Measurements from ENCODE around the gene ACOXL. TPM values are rescaled to one million over a fixed set of nuclear protein-coding genes. Genes with fewer than 3 reads are reported as not detected.

Gene ACOXL
- total RNA-seq, 2 experiments from 2014 or later, result not detected

DNA sequence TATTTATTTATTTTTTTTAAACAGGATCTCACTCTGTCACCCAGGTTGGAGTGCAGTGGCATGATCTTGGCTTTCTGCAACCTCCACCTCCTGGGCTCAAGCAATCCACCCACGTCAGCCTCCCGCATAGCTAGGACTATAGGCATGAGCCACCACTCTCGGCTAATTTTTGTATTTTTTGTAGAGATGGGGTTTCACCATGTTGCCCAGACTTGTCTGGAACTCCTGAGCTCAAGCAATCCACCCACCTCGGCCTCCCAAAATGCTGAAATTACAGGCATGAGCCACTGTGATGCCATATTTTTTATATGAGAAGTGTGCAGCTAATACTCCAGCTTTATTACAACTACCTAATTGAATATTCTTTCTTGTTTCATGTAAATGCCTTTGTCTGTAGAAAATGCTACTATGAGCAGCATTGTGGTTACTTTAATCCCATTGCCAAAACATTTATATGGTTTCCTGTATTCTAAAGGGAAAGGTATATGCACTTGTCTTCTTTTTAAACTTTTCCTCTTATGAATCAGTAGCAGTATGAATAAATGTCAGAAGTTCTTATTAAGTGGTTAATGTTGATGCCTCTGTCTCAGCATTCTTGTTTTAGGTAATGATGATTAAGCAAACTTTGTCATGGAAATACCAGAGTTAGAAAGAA, 378.9 kb downstream of the ACOXL start:
- Mint-ChIP-seq H3K9me3 (no peaks in the 10 kb centered on the region), H3K4me3 (no peak overlapping the region), H3K27me3 (peaks cover 42% of the 10 kb centered on the region), H3K4me1 (peaks cover 14% of the 10 kb centered on the region), H3K36me3 (no peaks in the 10 kb centered on the region), H3K27ac (peak overlapping the region; percentile 67)
- no peak for DNase-seq

DNA sequence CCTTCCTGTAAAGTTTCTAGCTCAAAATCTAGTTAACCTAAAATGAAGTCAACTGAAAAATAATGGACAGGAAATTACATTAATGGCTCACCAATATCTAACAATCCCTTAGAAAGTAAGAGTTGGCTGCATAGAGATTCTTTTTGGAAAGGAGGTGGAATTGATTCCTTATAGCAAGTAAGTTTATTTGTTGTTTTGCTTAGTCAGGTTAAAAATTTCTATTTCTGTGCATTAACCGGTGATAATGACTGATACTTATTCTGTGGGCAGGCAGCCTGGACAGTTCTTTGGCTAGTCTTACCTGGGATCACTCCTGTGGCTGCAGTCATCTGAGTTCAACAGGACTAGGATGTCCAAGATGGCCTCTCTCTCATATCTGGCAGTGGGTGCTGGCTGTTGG, 381.5 kb downstream of the ACOXL start:
- Mint-ChIP-seq H3K4me1 (peaks cover 38% of the 10 kb centered on the region), H3K9me3 (no peaks in the 10 kb centered on the region), H3K36me3 (no peaks in the 10 kb centered on the region), H3K4me3 (no peak overlapping the region), H3K27me3 (peaks cover 54% of the 10 kb centered on the region), H3K27ac (no peak overlapping the region)
- no peak for DNase-seq

DNA sequence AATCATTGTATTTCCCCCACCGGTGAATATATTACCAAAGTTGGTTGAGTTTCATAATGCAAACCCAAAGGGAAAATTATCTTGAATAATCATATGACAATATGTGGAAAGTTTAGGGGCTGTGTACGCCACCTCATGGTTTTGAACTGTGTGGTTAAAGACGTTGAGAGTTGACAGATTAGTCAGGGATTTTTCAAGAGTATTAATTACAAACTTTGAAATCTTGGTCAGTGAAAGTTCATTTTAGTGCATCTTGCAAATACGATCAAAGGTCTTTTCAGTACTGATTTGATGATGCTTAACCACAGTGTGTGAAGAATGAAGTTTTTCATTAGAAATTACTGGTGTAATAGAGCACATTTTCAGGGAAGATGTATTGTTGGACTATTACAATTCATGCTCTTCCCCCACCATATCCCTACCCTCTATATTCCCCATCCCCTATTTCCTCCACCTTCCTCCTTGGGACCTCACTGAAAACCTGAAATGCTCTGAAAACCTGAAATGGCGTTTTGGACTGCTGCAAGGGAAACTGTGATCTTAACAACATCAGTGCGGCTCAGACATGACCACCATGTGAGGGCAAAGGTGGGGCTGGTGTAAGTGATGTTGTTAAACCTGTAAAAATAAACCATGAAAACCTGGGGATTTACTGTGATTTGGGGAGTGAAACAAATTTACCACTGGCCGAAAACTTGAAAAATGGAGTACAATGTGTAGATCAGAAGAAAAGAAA, 383.8 kb downstream of the ACOXL start:
- Mint-ChIP-seq H3K27me3 (peaks cover 55% of the 10 kb centered on the region), H3K36me3 (no peaks in the 10 kb centered on the region), H3K4me3 (no peak overlapping the region), H3K9me3 (no peaks in the 10 kb centered on the region), H3K27ac (peak overlapping the region; percentile 86), H3K4me1 (peaks cover 45% of the 10 kb centered on the region)
- DNase-seq, result peak; percentile 41

DNA sequence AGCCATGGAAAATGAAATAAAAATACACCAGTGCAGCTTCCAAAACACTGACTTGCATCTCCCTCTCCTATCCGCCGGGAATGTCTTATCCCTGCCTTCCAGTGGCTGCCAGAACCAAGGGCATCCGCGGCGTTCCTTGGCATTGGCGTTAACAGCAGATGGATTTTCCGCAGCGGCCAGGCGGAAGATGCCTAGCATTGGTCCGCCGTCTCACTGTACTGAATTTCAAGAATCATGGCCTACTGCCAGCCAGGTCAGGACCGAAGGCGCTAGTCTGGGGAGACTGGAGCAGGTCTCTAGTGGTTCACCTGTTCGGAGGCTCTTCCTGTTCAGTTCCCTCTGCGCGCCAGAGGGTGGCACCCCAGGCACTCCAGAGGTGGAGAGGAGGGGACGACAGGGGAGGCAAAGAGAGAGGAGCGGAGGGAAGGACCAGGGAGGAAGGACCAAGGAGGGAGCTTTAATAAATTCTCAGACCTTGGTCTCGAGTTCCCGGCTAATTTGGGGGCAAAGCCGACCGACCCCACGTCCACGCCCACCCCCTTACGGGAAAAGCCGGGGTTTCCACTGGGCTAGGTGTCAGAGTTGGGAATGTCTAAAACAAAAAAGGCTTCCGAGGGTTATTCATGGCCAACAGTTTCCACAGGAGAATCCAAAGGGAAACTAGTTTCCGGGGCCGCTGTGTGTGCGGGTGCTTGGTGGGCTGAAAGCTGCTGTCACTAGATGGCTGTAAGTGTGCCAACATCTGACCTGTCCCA, 384.6 kb downstream of the ACOXL start:
- H3K4me3 Mint-ChIP-seq, result peak overlapping the region; percentile 47
- peak; percentile 72 for DNase-seq
- H3K4me1 Mint-ChIP-seq, result peaks cover 47% of the 10 kb centered on the region
- H3K9me3 Mint-ChIP-seq, result no peaks in the 10 kb centered on the region
- no peaks in the 10 kb centered on the region for H3K36me3 Mint-ChIP-seq
- peak overlapping the region; percentile 86 for H3K27ac Mint-ChIP-seq
- peaks cover 54% of the 10 kb centered on the region for H3K27me3 Mint-ChIP-seq

DNA sequence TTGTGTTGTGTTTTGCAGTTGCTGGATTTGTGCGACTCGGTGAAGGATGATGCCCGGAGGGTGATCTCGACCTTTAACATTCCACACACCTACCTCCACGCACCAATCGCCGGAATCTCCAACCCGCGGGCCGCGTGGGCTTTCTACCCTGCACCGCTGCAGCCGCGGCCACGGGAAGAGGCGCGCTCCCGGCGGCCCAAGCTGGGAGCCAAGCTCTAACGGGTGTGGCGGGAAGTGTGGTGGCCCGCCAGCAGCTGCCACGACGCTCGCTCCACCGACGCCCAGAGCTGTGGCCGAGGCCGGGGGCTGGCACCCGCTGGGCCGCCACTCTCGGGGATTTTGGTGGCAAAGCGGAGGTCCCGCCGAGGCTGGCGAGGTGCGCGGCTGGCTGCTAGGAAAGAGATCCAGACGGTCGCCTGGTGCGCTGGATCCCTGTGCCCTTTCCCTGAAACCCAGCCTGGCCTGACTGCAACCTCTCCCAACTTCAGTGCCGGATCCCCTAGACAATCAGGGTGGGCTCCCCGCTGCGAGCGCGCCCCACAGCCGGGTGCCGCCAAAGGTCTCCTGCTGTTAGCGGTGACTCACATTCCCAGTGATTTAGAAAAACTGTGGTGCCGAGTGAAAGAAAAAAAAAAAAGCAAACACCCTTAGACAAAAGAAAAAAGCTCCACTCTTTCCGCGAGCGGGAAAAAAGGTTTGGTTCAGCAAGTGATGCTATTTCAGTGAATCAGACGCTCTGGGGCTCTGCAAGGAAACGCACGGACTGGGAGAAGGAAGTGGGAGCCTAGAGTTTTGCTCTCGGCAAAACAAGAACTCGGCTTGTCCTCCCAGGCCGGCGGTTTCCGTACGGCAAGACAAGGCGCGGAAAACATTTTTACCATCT, 385.5 kb downstream of the ACOXL start:
- Mint-ChIP-seq H3K9me3 (no peaks in the 10 kb centered on the region), H3K27ac (peak overlapping the region; percentile 56), H3K36me3 (no peaks in the 10 kb centered on the region), H3K4me1 (peaks cover 47% of the 10 kb centered on the region), H3K4me3 (peak overlapping the region; percentile 78), H3K27me3 (peaks cover 48% of the 10 kb centered on the region)
- DNase-seq, result peak; percentile 34

DNA sequence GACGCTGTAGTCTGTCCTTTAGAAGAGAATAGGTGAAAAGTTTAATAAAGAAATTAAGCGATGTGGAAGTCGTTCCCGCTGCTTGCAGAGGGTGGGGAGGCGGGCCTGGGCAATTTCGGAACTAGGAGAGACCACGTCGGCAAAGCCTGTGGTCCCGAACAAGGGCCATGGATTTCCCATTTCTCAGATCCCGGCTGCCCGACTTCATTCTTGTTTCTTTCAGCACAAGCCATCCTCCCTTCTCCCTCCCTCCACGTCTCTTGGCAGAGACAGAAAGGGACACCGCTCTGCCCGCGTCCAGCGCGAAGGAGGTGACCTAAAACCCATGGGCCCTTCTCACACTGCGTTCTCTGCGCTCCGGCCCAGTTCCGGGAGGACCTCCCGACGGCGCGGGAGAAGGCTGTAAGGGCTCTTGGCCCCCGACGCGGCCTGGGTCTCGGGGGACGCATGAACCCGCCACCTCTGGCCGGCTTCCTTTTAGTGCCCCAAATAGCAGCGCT, 386.2 kb downstream of the ACOXL start:
- no peak for DNase-seq
- Mint-ChIP-seq H3K9me3 (no peaks in the 10 kb centered on the region), H3K36me3 (no peaks in the 10 kb centered on the region), H3K4me1 (peaks cover 52% of the 10 kb centered on the region), H3K27ac (peak overlapping the region; percentile 56), H3K27me3 (peaks cover 42% of the 10 kb centered on the region), H3K4me3 (peak overlapping the region; percentile 78)

DNA sequence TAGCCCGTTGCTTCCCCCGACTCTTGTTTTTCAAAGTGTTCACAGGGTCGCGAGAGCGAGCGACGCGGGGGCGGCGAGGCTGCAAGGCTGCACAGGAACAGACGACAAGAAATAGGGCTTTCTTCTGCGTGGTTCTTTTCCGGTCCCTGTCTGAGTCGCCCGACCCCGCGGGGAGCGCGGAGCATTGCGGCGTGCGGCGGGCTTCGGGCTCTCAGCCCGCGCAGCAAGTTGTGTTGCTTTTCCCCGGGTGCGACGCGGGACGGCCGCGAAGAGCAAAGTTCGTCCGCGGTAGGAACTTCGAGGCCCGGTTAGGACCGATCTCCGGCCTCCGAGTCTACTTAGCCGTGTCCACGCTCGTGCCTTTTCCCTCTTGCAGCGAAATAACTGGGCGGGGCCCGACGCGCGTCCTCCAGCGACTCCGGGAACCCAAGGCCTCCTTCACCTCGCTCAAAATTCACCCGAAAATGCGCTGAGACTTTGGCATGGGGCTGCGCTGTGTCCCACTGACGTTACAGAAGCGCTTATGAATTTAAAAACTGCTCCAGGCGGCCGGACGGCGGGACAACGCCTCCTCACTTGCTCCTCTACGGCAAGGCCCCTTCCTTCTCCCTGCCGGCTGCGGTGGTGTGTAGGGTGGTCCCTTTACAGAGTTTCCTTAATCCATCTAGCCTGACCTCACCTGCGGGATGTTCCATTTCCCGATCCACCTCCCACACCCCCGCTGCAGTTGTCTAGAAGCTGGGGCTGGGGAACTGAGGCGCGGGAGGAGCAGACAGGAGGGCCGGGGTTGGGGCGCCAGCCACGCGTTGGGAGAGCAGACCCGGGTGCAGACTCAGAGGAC, 386.8 kb downstream of the ACOXL start:
- DNase-seq, result peak; percentile 39
- Mint-ChIP-seq H3K36me3 (peaks cover 4% of the 10 kb centered on the region), H3K27ac (peak overlapping the region; percentile 51), H3K4me1 (peaks cover 54% of the 10 kb centered on the region), H3K9me3 (no peaks in the 10 kb centered on the region), H3K27me3 (peaks cover 38% of the 10 kb centered on the region), H3K4me3 (peak overlapping the region; percentile 78)

DNA sequence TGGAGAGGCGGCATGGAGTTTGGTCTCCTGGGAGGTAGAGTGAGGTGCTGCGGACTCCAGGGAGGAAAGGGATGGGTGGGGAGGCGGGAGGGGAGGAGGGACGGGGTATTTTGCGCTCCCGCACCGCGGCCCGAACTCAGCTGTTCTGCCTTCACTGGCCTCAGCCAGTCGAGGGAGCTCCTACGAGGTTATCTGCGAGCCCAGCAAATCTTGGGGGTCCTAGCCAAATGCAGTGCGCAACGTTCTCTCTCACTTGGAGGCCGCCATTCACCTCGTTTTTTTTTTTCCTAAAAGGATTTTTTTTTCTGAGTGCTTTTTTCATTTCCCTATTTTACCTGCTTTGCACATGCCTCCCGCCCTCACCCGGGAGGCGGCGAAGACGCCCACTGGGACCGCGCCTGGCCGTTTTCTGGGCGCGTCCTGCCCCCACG, 387.5 kb downstream of the ACOXL start:
- peaks cover 55% of the 10 kb centered on the region for H3K4me1 Mint-ChIP-seq
- DNase-seq, result peak; percentile 17
- peaks cover 36% of the 10 kb centered on the region for H3K27me3 Mint-ChIP-seq
- peaks cover 10% of the 10 kb centered on the region for H3K36me3 Mint-ChIP-seq
- H3K9me3 Mint-ChIP-seq, result no peaks in the 10 kb centered on the region
- H3K4me3 Mint-ChIP-seq, result peak overlapping the region; percentile 78
- H3K27ac Mint-ChIP-seq, result peak overlapping the region; percentile 12

DNA sequence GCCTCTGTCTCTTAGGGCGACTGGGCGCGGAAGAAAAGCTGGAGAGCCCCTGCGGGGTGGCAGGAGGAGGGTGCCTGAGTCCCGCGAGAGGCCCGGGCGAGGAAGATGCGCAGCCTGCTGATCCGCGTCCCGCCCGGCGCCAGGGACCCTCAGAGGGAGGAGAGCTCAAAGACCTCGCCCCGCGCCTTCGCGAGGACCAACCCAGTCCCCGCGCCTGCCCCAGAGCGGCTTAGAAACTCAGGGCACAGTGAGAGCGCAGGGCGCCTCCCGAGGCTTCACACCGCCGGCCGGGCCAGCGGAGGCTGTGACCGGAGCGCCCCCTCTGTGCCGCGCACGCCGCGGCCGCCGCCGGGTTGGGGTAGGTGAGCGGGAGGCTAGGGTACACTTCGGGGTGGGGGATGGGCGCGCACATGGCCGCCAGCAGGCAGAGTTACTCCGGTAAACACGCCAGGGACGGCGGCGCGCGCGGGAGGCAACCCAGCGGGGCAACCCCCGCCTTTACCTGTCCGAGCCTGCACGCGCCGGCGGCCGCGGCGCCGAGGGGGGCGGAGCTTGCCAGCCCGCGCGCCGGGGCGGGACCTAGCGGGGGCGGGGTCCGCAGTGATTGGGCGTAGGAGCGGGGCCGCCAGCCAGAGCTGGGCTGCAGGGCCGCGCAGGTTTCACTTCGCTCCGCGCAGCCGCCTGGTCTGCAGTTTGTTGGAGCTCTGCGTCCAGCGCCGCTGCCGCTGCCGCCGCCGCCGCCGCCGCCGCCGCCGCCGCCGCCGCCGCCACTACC, 388.1 kb downstream of the ACOXL start, which contains the start of gene BCL2L11:
BCL2L11 (plus strand) TSS at position 662 of the 775 bp plus-strand sequence. CDS start 2,832 bp downstream, outside the sequence.
- H3K36me3 Mint-ChIP-seq, result peaks cover 13% of the 10 kb centered on the region
- peaks cover 58% of the 10 kb centered on the region for H3K4me1 Mint-ChIP-seq
- H3K9me3 Mint-ChIP-seq, result no peaks in the 10 kb centered on the region
- DNase-seq, result peak; percentile 94
- H3K4me3 Mint-ChIP-seq, result peak within 1 kb of the TSS; percentile 89
- H3K27me3 Mint-ChIP-seq, result peaks cover 36% of the 10 kb centered on the region
- peak within 1 kb of the TSS; percentile 77 for H3K27ac Mint-ChIP-seq

DNA sequence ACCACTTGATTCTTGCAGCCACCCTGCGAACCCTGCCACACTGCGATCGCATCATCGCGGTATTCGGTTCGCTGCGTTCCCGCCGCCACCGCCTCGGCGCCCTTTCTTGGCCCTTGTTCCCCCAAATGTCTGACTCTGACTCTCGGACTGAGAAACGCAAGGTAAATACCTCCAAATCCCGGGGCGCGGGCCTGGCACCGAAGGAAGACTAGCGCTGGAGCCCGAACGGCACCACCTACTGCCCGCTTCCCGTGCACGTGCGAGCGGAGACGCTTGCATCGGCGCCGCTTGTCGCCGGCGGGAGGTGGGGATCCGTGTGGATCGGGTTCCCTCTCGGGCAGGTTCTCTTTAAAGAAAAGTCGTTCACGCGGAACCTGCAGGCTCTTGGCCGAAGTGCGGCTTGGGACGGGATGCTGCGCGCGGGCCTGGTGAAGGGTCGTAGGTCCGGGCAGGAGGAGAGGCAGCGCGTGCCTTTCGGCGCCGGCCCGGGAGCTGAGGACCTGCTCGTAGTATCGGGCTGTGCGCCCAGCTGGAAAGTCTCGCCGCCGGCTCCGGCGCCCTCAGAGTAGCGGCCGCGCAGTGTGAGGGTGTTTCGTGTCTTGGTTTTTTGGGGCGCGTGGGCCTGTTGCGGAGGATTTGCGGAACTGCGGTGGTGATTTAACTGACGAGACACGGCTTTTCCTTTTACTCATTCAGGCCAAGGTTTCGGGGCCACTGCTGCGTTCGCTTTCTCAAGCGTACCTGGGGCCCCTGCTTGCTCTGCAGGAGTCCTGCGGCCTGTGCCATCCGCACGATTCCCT, 388.9 kb downstream of the ACOXL start:
- peaks cover 58% of the 10 kb centered on the region for H3K4me1 Mint-ChIP-seq
- peaks cover 36% of the 10 kb centered on the region for H3K27me3 Mint-ChIP-seq
- peak; percentile 58 for DNase-seq
- H3K36me3 Mint-ChIP-seq, result peaks cover 20% of the 10 kb centered on the region
- H3K9me3 Mint-ChIP-seq, result no peaks in the 10 kb centered on the region
- peak overlapping the region; percentile 89 for H3K4me3 Mint-ChIP-seq
- H3K27ac Mint-ChIP-seq, result peak overlapping the region; percentile 77

DNA sequence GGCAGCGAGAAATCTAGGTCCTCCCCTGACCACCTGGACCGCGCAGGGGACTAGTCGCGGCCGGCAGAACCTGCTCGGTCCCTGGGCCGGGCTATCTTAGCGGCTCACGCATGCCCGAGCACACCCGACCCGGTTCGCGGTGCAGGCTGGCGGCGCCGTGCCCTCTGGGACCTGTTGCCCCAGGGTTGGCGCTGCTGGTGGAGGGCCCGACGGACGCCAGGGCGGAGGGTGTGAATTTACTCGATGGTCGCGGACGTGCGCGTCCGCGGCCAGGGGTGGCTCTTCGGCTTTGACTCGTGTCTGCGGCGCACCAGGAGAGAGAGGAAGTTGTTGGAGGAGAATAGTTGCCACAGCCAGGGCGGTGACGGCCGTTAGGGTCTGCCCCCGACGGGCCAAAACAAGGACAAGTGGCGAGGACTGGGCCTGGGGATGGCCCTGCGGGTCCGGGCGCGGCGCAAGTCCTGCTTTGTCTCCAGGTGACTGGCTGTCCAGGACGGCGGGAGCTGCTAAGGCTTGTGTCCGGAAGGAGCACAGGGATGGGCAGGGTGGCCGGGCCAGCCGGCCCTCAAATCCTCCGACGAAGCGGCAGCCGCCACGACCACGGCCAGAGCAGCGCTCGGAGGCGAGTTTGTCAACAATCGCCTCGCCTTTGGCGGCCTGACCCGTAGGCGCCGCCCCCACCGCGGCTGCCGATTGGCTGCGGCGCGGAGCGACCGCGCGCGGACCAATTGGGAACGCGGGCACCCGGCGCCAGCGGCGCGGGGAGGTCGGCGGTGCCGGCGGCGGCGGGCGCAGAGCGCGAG, 389.7 kb downstream of the ACOXL start:
- peak overlapping the region; percentile 89 for H3K4me3 Mint-ChIP-seq
- peak; percentile 88 for DNase-seq
- H3K9me3 Mint-ChIP-seq, result no peaks in the 10 kb centered on the region
- H3K36me3 Mint-ChIP-seq, result peaks cover 27% of the 10 kb centered on the region
- peak overlapping the region; percentile 77 for H3K27ac Mint-ChIP-seq
- peaks cover 57% of the 10 kb centered on the region for H3K4me1 Mint-ChIP-seq
- H3K27me3 Mint-ChIP-seq, result peaks cover 33% of the 10 kb centered on the region

Measured in activated naive CD8-positive, alpha-beta T cell treated with anti-CD3 and anti-CD28 coated beads for 36 hours (primary cell).